Putamen (tissue), 1 donor: Measurements from ENCODE around the gene INF2.

Source experiments
- DNase-seq: peaks from one replicate; pipeline ENCODE4 v3.0.0-alpha.2; 2016; ENCODE audit warnings: low spot score

The INF2 gene

DNA sequence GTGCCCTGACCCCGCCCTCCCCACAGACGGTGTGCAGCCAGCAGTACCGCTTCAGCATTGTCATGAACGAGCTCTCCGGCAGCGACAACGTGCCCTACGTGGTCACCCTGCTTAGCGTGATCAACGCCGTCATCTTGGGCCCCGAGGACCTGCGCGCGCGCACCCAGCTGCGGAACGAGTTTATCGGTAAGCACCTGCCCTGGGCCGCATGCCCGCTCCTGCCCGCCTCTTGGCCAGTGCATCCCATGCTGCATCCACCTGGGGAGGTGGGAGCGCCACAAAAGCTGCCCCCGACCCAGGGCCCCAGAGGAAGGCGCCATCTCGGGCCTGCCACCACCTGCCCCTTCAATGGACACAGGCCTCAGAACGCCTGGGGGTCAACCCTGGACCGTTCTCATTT is 13.9 kb downstream of the INF2 start:
- DNase-seq: no peak

DNA sequence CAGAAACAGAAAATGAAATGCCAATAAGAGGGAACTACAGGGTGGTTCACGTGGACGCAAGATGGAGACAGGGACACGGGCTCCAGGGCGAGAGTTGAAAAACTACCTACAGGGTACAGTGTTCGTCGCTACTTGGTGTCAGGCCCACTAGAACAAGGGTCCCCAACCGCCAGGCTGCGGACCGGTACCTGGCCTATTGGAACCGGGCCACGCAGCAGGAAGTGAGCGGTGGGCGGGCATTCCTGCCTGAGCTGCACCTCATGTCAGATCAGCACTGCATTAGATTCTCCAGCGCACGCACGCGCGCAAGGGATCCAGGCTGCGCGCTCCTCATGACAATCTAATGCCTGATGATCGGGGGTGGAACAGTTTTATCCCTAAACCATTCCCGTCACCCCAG is 14.8 kb downstream of the INF2 start:
- DNase-seq: no peak

DNA sequence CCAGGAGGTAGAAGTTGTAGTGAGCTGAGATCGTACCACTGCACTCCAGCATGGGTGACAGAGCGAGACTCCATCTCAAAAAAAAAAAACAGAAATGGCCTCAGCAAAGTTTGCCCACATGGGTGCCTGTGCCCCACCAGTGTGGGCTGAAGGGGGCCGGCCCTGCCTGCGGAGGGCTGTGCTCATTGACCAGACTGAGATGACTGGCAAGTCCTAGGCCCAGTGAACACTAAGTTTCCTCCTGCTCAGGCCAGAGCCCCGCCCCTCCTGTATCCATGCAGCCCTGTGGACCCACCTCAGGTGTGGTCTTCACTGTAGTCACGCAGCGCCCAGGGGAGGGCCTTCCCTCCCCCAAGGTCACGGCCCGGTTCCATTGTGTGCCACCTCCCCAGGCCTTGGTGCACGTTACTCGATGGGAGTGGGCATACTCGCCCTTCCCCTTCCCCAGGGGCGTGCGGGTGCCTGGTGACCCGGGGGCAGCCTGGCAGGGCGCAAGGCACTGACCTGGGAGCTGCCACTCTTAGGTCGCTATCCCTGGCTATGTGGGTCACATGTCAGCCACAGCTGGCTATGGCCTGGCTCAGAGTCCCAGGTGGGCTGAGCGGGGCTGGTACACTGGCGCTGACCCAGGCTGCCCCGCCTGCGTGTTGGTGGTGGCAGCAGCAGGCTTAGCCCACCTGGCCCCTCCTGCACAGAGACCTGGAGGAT is 16.1 kb downstream of the INF2 start:
- DNase-seq: no peak

DNA sequence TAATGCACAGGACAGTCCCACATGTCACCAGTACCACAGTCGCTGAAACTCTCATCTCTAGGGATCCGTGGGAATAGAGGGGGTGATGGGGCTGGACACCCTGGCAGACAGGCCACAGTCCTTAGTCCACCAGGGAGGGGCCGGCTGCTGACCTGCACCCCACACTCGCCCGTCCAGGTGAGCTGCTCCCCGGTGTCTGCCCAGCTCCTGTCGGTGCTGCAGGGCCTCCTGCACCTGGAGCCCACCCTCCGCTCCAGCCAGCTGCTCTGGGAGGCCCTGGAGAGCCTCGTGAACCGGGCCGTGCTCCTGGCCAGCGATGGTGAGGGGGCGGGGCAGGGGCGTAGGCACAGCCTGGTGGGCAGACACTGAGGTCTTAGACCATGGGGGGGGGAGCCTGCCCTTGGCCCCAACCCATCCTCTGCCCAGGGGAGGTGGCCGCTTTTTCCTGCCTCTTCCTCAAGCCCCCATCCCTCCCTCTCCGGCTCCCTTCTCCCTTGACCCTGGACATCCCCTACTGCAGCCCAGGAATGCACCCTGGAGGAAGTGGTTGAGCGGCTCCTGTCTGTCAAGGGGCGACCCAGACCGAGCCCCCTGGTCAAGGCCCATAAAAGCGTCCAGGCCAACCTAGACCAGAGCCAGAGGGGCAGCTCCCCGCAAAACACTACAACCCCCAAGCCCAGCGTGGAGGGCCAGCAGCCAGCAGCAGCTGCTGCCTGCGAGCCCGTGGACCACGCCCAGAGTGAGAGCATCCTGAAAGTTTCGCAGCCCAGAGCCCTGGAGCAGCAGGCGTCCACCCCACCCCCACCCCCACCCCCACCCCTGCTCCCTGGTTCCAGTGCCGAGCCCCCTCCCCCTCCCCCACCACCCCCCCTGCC is 17.6 kb downstream of the INF2 start:
- no peak for DNase-seq

DNA sequence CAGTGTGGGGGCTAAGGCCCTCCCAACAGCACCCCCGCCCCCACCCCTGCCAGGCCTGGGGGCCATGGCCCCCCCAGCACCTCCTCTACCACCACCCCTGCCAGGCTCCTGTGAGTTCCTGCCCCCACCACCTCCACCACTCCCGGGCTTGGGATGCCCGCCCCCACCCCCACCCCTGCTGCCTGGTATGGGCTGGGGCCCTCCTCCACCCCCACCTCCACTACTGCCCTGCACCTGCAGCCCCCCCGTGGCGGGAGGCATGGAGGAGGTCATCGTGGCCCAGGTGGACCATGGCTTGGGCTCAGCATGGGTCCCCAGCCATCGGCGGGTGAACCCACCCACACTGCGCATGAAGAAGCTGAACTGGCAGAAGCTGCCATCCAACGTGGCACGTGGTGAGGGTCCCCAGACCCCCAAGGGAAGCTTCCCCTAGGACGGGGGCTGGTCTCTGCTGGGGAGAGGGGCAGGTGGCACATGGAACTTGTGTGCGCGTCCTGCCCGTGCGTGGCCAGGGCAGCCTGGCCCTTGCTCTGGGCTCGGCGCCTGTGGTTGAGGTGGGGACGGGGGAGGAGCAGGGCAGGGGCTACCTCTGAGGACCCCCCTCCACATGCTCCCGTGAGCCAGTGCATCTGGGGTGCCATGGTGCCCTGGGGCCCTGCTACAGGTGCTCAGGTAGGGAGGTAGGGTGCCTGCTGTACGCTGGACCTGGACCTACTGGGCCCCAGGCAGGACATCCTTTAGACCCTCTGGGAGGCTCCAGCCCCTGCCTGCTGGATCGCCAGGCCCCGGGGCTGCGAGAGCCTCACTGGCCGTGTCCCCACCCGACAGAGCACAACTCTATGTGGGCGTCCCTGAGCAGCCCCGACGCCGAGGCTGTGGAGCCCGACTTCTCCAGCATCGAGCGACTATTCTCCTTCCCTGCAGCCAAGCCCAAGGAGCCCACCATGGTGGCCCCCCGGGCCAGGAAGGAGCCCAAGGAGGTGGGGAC is 18.5 kb downstream of the INF2 start:
- DNase-seq: no peak

DNA sequence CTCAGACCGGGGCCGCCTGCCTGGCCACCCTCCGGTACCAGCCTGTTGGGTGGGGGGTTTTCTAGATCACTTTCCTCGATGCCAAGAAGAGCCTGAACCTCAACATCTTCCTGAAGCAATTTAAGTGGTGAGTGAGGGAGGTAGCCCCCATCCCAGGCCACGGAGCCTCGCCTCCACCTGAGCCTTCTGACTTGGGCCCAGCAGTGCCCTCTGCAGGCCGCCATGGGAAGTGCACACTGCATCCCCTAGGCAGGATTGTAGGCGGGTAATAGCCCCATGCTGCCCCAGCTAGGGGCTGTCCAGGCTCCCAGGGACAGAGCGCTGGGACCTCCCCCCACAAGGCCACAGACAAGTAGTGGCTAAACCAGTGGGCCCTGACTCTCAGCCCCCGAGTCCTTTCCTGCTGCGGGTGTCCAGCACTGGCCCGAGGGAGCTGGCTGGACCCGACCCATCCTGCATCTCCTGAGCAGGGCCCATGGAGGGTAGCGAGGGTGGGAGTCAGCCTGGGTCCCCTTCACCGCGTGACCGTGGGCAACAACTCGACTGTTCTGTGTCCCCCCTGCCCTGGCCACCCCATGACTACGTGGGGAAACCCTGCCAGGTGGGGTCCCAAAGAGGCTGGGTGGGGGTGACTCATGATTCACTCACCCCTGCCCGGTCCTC is 19.3 kb downstream of the INF2 start:
- DNase-seq: no peak

DNA sequence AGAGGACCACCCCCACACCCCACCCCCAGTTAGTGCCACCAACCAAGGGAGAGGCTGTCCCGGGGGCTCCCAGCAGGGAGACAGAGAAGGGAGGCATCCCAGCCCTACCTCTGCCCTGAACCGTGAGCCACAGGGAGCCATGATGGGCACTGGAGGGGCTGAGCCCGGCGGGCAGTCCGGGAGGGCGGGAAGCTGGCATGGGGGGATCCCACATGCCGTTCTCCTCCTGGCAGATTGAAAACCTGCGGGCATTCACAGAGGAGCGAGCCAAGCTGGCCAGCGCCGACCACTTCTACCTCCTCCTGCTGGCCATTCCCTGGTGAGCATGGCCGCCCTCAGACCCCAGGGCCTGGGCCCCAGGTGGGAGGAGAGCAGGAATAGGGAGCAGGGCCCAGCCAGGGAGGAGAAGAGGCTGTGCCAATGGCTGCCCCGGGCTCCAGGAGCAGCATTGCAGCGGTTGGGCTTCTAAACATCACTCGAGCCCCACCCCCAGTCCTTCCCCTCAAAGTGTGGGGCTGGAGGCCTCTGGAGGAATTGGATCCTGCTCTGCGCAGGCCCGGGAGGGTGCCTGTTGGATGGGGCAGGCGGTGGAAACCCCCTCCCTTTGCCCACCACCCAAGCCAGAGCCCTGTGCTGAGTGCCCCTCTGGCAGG is 20.1 kb downstream of the INF2 start:
- no peak for DNase-seq

DNA sequence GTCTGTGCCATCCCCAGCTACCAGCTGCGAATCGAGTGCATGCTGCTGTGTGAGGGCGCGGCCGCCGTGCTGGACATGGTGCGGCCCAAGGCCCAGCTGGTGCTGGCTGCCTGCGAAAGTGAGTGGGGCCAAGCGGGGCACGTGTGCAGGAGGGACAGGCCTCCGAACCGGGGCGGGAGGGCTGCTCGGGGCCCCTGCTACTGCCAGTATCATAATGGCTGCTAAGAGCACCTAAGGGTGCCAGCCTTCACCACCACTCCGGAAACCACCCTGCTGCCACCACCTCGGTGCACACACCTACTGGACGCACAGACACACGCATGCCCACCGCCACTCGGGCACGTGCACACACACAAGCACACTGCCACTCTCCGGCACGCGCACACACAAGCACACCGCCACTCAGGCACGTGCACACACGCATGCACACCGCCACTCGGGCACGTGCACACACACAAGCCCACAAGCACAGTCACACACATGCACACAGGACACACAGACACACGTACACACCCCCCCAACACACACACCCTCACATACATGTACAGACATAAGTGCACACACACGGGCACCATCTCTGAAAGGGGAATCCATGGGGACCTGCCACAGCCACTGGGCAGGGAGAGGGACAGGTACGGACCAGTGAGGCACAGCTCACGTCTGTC is 20.8 kb downstream of the INF2 start:
- no peak for DNase-seq

DNA sequence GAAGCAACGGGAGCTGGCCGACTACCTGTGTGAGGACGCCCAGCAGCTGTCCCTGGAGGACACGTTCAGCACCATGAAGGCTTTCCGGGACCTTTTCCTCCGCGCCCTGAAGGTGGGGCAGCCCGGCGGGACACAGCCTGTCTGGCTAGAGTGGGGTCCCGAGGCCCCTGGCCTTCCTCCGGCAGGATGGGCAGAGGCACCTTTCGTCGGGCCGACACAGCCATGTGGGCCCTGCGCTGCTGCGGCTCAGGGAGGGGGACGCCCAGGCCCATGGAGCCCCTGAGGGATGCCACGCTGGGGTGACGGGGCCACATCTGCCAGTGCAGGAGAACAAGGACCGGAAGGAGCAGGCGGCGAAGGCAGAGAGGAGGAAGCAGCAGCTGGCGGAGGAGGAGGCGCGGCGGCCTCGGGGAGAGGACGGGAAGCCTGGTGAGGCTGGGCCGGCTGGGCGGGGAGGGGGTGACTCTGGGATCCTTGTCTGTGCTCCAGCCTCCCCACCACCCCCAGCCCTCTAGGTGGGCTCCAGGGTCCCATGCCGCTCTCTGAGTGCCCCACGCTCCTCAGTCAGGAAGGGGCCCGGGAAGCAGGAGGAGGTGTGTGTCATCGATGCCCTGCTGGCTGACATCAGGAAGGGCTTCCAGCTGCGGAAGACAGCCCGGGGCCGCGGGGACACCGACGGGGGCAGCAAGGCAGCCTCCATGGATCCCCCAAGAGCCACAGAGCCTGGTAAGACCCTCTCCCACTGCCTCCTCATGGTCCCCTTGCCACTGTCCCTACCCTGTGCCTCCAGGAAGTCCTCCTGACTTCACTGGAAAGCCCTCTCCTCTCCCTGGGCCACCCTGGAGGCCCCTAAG is 23.7 kb downstream of the INF2 start:
- DNase-seq: no peak

DNA sequence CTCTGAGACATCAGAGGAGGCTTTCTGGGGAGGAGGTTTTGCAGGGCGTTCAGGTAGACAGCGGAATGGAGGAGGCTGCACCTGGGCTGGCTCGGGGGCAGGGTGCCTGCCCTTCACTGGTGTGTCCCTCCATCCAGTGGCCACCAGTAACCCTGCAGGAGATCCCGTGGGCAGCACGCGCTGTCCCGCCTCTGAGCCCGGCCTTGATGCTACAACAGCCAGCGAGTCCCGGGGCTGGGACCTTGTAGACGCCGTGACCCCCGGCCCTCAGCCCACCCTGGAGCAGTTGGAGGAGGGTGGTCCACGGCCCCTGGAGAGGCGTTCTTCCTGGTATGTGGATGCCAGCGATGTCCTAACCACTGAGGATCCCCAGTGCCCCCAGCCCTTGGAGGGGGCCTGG is 24.6 kb downstream of the INF2 start:
- DNase-seq: no peak

DNA sequence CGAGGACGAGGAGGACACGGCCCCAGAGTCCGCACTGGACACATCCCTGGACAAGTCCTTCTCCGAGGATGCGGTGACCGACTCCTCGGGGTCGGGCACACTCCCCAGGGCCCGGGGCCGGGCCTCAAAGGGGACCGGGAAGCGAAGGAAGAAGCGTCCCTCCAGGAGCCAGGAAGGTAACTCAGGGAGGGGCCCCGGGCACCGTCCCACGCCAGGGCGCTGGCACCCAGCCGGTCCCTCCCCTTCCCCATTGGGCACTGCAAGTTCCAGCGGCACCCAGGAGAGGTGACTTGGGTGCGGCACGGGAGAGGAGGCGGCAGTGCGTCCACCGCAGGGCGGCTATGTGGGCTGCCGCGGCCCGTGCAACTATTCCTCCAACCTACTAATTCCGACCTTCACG is 25.3 kb downstream of the INF2 start:
- no peak for DNase-seq

DNA sequence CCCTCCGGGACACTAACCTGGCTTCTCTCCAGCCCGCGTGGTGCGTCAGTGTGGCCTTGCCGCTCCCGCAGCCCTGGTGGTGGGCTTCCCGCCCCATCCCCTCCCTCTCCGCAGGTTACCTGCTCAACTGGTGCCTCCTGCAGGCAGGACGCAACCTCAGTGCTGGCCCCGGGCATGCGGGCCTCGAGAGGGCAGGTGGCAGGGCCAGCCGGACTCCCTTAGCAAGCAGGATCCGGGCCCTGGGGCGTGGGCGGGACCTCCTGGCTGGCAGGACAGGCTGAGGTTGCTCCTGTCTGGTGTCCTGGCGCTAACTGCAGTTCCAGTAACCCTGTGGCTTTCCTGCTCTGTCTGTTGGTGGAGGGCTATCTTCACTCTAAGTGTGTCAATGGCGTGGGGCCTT is 26.0 kb downstream of the INF2 start:
- no peak for DNase-seq

DNA sequence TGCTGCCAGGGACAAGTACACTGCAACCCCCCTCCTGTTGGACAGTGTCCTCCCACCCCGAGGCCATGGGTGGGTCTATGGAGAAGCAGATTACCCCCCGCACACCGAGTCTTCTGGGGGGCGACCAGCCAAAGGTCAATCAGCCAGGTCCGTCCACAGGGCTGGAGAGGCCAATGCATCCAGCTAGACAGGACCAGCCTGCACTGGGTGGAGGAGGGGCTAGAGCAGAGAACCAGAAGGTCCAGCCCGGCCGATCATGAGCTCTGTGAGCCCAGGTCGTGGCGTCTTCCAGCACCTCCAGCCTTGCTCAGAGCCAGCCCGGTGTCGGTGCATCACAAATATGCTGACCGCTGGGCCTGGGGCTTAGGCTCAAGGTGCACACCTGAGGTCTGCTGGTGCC is 26.5 kb downstream of the INF2 start:
- DNase-seq: no peak

DNA sequence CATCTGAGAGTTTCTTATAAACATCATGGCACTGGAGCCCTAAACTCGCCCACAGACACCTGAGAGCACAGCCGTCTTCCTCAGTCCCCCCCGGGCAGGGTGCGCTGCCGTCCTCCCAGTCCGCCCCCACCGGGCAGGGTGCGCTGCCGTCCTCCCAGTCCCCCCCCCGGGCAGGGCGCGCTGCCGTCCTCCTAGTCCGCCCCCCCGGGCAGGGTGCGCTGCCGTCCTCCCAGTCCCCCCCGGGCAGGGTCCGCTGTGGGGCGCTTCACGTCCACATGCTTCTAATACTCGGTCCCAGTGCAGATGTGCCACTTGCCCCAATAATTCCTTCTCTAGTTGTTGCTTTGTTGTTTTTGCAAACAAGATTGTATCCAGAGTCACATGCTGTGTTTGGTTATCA is 27.7 kb downstream of the INF2 start:
- DNase-seq: no peak

DNA sequence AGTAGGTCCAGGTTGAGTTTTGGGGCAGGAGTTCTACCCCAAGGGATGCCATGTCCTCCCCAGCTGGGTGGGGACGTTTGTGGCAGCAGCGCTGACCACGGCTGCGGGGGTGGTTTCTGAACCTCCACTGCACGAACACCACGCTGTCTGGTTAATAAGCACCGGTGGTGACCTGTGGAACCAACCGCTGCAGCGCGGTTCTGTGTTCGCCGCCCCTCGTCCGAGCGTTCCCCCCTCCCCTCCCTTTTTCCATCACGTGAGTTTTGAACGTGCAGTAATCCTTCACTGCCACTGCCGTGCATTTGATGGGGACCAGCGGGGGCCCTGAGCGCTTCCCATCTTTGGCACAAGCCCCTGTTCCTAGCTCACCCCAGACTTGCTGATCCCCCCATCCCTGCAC is 28.2 kb downstream of the INF2 start:
- no peak for DNase-seq

DNA sequence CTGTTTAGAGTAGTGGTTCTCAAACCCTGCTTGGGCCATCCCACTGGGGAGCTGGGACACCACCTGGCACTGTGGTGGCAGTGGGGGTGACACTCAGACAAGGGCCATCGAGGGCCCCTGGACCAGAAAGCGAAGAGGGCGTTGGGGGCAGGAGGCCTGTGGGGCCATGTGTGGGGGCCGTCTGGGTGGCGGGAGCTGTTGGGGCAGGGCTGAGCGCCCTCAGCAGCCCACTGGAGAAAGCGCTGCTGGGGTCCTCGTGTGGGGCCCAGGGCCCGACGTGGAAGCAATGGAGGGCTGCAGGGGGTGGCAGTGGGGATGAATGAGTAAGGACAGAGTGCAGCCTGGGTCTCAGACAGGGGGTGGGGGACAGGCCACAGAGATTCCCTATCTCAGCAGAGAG is 28.7 kb downstream of the INF2 start:
- no peak for DNase-seq

DNA sequence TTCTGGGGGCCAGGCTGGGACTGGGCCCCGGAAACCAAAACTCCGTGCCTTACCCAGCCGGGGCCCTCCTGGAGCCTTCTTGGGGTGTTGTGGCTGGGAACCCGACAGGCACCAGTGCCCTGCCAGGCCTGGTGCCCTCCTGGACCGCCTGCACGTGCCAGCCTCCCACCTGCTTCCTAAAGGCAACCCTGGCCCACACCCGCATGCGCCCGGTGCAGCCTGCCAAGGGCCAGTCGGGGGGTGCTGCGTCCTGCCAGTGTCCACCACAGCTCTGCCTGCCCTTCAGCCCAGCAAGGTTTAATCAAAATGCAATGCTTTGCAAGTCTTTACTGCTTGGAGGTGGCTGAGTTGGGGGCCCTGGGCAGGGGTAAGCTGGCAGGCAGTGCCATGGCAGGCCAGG is 29.5 kb downstream of the INF2 start:
- no peak for DNase-seq

DNA sequence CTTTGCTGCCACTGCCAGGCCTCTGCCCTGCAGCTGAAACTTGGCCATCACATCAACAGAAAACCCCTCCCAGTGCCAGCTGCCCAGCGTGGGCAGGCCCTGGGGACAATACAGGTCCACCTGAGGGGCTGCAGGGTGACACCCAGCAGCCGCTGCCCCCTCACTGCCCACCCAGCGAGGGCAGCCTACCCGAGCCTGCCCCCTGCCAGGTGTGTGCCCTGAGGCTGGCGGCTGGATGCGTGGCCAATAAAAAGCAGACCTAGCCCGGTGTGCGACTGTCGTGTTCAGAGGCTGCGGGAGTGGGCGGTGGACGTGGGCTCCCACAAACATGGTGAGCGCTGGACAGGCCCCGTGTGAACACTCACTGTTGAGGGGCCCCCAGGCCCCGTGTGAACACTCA is 29.9 kb downstream of the INF2 start:
- DNase-seq: no peak

DNA sequence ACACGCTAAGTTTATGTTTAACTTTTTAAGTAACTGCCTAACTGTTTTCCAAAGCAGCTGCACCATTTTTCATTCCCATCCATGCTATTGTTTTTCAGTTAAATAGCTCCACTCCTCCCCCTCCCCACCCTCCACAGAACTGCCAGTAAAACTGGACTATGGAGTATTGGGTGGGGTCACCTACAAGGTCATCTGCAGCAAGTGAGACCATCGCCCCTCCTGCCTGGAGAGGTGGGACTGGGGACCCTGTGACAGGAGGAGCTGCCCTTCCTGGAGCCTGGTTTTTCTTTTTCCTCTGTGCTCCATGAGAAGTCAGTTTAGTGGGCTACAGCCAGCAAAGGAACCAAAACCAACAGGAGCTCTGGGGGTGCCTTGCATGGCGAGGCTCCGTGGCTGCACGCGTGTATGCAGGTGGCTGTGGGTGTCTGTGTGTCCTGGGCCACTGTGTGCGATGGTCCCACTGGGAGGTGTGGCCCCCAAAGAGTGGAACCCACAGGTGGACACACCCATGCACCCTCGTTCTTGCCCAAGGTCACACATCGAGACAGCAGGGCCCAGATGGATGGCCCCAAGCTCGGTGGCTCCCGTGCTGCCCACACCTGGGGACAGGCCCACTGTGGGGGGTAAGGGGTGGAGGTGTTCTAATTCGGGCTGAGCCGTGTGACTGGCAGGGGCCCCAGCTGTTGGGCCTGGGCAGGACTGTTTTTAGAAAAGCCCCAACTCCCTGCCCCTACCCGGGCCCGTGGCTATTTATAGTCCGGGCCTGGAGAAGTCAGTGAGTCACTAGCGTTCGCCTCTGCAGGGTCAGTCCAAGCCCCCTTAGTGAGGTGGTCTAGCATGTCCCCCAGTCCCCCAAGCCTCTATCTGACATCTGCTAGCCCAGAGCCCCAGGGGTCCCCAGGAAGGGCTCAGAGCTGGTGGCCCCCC is 32.4 kb downstream of the INF2 start:
- DNase-seq: no peak
